GM19240 (cell line): ENCODE data around the gene AFAP1L1.
"Not testable (repeated sequence)": the region's sequence is repeated elsewhere in the genome, so short reads cannot be mapped to it uniquely, and the experiment has no call there.

Experiments
- DNase-seq: peaks from one replicate; pipeline ENCODE4 v3.0.0; 2011; ENCODE audit warnings: low spot score; ENCODE audit not compliant: insufficient read length

AFAP1L1 gene

GRCh38 chr5:149261246-149261645 is 10.4 kb upstream of the AFAP1L1 start:
- no peak for DNase-seq

- no peak for DNase-seq
Observed at GRCh38 chr5:149262315-149262714, 9.3 kb upstream of the AFAP1L1 start.

GRCh38 chr5:149264439-149265067 is 7.1 kb upstream of the AFAP1L1 start:
- DNase-seq, result peak; percentile 14

- no peak for DNase-seq
Observed at GRCh38 chr5:149265068-149265465, 6.6 kb upstream of the AFAP1L1 start.

- no peak for DNase-seq
Observed at GRCh38 chr5:149265597-149265996, 6.1 kb upstream of the AFAP1L1 start.

GRCh38 chr5:149267241-149267973 is 4.3 kb upstream of the AFAP1L1 start:
- DNase-seq, result no peak

GRCh38 chr5:149268928-149269557 is 2.6 kb upstream of the AFAP1L1 start:
- DNase-seq, result peak; percentile 30

GRCh38 chr5:149271195-149271715 is 404 bp upstream of the AFAP1L1 start:
- DNase-seq, result no peak

- not testable (repeated sequence) for DNase-seq
Observed at GRCh38 chr5:149272781-149273180, 1.1 kb downstream of the AFAP1L1 start.

GRCh38 chr5:149273237-149273636 is 1.6 kb downstream of the AFAP1L1 start:
- DNase-seq, result no peak

- DNase-seq, result no peak
Observed at GRCh38 chr5:149273950-149274349, 2.3 kb downstream of the AFAP1L1 start.

GRCh38 chr5:149274939-149275338 is 3.3 kb downstream of the AFAP1L1 start:
- no peak for DNase-seq

GRCh38 chr5:149277801-149278200 is 6.1 kb downstream of the AFAP1L1 start:
- no peak for DNase-seq

- no peak for DNase-seq
Observed at GRCh38 chr5:149278451-149279210, 7.0 kb downstream of the AFAP1L1 start.

- no peak for DNase-seq
Observed at GRCh38 chr5:149279661-149280060, 8.0 kb downstream of the AFAP1L1 start.

- no peak for DNase-seq
Observed at GRCh38 chr5:149280124-149280523, 8.5 kb downstream of the AFAP1L1 start.

- DNase-seq, result no peak
Observed at GRCh38 chr5:149280802-149281201, 9.1 kb downstream of the AFAP1L1 start.

GRCh38 chr5:149282027-149282965 is 10.6 kb downstream of the AFAP1L1 start:
- DNase-seq, result no peak

- no peak for DNase-seq
Observed at GRCh38 chr5:149282966-149283332, 11.3 kb downstream of the AFAP1L1 start.

GRCh38 chr5:149283626-149284480 is 12.2 kb downstream of the AFAP1L1 start:
- DNase-seq, result no peak
